GM12873 (cell line): ENCODE results near the gene DENND2A.

Experiments
- TF ChIP-seq, protein P1 (sequence below): IDR thresholded peaks from 2 replicates; pipeline ENCODE4 v1.5.1; 2012; ENCODE audit warnings: low read depth, mild to moderate bottlenecking, moderate library complexity, low read length, control low read depth; ENCODE audit not compliant: insufficient read depth; ENCODE audit errors: missing control alignments

Gene DENND2A

DNA sequence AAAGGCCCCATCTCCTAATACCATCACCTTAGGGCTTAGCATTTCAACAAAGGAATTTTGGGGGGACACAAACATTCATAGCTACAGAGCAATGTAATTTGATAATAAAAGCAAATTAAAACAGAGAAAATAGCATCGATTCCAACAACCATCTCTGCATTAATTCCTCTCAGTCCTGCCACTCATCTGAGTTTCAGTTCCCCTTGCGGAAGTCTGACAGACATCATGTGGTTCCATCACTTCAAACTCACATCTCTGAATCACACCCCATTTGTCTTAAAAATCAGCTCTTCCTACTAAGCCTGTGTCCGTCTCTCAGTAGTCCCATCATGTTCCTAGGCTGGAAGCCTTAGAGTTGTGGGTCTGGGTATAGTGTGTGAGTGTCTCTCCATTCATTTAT, 35.7 kb upstream of the DENND2A start:
- TF ChIP-seq, protein P1, sequence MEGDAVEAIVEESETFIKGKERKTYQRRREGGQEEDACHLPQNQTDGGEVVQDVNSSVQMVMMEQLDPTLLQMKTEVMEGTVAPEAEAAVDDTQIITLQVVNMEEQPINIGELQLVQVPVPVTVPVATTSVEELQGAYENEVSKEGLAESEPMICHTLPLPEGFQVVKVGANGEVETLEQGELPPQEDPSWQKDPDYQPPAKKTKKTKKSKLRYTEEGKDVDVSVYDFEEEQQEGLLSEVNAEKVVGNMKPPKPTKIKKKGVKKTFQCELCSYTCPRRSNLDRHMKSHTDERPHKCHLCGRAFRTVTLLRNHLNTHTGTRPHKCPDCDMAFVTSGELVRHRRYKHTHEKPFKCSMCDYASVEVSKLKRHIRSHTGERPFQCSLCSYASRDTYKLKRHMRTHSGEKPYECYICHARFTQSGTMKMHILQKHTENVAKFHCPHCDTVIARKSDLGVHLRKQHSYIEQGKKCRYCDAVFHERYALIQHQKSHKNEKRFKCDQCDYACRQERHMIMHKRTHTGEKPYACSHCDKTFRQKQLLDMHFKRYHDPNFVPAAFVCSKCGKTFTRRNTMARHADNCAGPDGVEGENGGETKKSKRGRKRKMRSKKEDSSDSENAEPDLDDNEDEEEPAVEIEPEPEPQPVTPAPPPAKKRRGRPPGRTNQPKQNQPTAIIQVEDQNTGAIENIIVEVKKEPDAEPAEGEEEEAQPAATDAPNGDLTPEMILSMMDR: no peak

DNA sequence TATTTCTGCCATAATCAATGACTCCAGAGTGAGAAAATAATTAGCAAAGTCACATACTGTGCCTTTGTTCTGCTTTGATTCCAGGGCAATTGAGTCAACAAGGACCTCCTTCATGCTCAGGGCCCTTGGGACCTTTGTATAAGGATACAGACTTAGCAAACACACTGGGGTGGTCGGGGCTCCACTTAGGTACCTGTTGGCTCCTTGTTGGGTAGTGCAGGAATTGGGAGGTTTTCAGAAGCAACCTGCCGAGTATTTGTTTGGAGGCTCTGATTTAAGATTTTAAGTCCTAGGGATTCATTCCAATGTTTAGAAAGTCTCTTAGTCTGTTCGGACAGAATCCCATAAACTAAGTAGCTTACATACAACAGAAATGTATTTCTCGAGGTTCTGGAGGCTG, 35.1 kb upstream of the DENND2A start:
- TF ChIP-seq, protein P1: no peak

DNA sequence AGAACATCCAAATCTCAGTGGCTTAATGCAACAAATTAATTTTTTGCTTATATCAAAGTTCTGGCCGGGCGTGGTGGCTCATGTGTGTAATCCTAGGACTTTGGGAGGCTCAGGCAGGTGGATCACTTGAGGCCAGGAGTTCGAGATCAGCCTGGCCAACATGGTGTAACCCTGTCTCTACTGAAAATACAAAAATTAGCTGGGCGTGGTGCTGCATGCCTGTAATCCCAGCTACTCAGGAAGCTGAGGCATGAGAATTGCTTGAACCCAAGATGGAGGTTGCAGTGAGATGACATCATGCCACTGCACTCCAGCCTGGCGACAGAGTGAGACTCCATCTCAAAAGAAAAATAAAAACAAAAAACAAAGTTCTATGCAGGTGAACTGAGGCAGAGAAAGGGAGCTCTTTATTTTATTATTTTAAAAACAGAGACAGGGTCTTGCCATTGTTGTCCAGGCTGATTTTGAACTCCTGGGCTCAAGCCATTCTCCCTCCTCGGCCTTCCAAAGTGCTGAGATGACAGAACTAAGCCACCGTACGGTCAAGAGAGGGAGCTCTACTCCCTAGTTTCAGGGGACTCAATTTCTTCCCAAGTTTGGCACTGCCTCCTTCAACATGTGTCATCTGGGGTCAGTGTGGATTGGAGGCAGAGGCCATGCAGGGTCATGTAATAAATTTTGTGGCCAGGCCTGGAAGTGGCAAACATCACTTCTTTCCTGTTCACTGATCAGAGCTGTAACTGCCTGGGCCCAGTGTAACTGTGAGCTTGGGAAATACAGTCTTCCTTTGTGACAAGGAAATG, 34.5 kb upstream of the DENND2A start:
- TF ChIP-seq, protein P1: peak; percentile 37

DNA sequence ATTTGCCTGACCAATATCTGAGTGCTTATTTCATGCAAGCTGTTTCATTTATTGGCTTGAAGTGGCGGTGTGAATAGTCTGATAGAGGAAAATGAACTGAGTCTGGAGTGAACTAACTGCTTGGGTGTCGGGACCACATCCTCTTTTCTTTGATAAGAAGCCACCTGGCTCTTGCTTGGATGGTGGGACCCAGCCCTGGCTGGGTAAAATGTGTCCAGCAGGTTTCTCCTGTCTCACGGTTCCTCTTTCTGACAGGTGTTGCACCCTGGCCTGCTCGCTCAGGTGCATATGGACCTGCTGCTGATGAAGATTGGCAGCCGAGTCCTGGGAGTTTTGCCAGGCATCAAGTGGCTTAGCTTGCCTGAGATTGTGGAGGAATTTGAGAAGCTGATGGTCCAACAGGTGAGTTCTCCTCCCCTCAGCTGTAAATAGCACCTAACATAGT, 33.8 kb upstream of the DENND2A start:
- TF ChIP-seq, protein P1: no peak

DNA sequence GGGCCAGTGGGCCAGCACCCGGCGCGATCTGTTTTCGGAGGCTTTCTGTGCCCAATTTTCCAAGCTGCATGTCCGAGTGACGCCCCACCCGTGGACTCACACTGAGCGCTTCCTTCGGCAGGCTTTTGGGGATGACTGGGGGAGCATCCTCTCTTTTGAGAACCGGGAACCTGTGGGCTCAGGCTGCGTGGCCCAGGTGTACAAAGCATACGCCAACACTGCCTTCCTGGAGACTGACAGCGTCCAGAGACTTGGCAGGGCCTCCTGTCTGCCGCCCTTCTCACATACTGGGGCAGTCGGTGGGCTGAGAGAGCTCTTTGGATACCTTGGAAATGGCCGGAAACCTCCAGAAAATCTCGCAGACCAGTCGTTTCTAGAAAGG, 33.2 kb upstream of the DENND2A start:
- TF ChIP-seq, protein P1: no peak

DNA sequence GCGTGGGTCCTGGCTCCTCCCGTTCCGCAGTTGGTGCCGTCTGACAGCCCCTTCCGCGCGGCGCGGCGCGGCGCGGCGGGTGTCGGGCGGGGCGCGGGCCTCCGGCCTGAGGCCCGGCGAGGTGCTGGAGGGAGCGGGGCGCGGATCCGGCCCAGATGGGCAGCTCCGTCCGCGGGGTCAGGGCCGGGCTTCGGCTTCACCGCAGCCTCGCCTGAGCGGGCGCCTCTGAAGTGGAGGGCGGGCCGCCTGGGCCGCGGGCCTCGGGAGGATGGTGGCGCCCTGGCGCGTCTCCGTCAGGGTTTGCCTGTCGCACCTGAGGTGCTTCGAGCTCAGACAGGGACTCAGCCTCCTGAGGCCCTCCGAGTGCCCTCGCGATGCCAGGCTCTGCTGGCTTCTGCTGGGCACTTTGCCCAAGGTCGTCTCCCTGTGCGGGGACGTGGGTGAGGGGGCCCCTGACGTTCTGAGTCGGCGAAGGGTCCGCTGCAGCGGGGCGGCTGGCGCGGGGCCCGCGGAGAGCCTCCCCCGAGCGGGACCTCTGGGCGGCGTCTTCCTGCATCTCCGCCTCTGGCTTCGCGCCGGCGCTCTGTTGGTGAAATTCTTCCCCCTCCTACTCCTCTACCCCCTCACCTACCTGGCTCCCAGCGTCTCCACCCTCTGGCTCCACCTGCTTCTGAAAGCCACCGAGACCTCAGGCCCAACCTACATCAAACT, 32.6 kb upstream of the DENND2A start:
- TF ChIP-seq, protein P1: no peak

DNA sequence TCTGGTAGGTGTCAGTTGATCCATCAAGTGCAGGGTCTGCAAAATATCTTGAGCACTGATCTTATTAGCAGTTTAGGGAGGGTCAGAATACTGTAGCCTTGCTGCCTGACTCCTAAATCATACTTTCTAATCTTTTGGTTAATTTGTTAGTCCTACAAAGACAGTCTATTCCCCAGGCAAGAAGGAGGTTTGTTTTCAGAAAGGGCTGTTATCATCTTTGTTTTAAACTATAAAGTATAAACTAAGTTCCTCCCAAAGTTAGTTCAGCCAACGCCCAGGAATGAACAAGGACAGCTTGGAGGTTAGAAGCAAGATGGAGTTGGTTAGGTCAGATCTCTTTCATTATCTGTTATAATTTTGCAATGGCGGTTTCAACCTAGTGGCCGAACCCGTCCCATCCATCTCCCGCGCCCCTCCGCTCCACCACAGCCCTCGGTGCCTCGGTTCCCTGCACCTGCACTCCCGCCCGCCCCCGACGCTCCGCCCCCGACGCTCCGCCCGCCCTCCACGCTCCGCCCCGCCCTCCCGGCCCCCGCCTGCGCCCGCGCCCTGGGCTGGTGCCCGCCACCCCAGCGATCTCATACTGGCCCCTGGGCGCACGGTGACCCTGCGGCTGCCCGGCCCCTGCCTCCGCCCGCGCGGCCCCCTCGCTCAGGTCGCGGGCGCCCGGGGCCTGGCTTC, 31.9 kb upstream of the DENND2A start, which contains the start of gene ADCK2:
TSS of gene ADCK2 (plus strand) at position 564 of the 681 bp plus-strand sequence. CDS start 386 bp downstream, outside the sequence.
- TF ChIP-seq, protein P1: no peak
